Fibroblast of mammary gland (primary cell): ENCODE data around the gene CLEC3B.

Experiments
- DNase-seq: peaks from one replicate; pipeline ENCODE4 v3.0.0-alpha.2; 2010; ENCODE audit warnings: low read depth
- H3K4me3 ChIP-seq: 2 replicates; pipeline ENCODE4 v1.5.1; 2011; ENCODE audit warnings: low read depth, mild to moderate bottlenecking, low read length, moderate library complexity; ENCODE audit not compliant: control insufficient read depth
- TF ChIP-seq, protein P1 (sequence below): conservative IDR thresholded peaks from 2 replicates; pipeline ENCODE4 v1.5.1; 2011; ENCODE audit warnings: low read depth, low read length, inconsistent platforms; ENCODE audit not compliant: control insufficient read depth, insufficient read depth

CLEC3B gene

DNA sequence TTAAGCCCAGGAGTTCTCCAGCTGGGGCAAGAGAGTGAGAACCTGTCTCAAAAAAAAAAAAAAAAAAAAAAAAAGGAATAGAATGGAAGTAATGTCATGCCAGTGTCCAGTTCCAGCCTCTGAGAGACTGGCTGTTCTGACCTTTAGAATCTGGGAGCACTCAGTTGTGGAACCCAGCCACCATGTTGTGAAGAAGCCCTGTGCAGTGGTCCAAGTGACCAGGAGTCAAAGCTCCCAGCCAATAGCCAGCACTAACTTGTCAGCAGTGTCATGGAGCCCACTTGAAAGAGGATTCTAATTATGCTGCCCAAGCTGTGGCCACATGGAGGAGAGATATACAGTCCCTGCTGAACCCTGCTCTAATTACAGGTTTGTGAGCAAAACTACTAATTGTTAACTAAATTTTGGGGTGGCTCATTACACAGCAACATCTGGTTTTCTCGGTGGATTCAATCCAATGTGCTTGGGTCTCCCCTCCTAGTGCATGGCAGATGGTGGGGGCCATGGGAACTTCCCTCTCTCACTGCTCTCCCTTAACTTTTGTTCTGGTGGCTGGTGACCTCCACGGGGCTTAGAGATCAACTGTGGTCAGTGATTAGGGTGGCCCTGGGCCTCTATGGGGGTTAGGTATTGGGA lies 55.5 kb downstream of the CLEC3B start:
- no peak overlapping the region for H3K4me3 ChIP-seq
- TF ChIP-seq, protein P1, sequence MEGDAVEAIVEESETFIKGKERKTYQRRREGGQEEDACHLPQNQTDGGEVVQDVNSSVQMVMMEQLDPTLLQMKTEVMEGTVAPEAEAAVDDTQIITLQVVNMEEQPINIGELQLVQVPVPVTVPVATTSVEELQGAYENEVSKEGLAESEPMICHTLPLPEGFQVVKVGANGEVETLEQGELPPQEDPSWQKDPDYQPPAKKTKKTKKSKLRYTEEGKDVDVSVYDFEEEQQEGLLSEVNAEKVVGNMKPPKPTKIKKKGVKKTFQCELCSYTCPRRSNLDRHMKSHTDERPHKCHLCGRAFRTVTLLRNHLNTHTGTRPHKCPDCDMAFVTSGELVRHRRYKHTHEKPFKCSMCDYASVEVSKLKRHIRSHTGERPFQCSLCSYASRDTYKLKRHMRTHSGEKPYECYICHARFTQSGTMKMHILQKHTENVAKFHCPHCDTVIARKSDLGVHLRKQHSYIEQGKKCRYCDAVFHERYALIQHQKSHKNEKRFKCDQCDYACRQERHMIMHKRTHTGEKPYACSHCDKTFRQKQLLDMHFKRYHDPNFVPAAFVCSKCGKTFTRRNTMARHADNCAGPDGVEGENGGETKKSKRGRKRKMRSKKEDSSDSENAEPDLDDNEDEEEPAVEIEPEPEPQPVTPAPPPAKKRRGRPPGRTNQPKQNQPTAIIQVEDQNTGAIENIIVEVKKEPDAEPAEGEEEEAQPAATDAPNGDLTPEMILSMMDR, result no peak
- no peak for DNase-seq

DNA sequence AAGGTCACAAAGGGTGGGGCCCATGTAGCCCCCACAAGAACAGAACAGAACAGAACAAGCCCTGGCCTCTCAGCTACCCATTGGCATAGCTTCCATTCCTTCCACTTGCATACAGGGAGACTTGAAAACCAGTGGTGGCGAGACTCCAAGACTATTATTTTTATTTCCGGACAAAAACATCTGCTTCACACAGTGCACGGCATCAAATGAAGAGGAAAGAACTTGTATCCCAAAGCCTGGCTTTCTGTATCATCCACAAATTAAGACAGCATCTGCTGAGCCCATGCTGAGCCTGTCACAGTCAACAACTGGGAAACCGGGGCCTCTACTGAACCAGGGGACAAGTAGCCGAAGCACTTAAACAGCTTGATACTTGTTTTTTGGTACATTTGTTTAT lies 56.0 kb downstream of the CLEC3B start:
- H3K4me3 ChIP-seq, result no peak overlapping the region
- TF ChIP-seq, protein P1, result no peak
- peak; percentile 53 for DNase-seq

DNA sequence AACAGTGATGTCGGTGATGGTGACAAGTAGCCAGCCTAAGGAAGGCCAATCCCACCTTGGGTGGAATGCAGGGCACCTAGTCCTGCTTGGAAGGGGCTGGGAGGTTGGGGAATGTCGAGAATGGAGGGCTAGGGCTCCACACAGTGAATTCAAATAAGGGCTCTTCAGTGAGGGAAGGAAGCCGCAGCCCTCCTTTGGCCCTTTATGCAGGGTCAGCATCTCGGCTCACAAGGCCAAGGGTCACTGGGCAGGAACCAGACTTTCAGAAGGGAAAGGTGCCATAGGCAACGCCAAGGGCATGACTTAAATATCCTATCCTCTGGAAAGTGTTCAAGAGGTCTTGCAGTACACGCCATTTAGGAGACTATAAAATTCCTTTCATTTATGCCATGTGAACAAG lies 56.9 kb downstream of the CLEC3B start:
- DNase-seq, result no peak
- TF ChIP-seq, protein P1, result no peak
- H3K4me3 ChIP-seq, result no peak overlapping the region

DNA sequence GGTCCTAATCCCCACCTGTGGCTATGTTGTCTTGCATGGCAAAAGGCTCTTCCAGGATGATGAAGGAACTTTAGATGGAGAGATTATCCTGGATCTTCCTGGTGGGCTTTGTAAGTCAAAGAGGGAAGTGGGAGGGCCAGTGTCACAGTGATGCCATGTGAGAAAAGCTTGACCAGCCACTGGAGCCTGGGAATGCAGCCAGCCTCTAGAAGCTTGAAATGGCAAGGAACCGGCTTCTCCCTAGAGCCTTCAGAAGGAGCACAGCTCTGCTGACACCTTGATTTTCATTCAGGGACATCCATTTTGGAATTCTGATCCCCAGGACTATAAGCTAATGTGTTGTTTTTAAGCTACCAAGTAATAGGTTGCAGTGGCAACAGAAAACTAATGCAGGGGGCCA lies 58.3 kb downstream of the CLEC3B start:
- no peak for DNase-seq
- TF ChIP-seq, protein P1, result no peak
- no peak overlapping the region for H3K4me3 ChIP-seq

DNA sequence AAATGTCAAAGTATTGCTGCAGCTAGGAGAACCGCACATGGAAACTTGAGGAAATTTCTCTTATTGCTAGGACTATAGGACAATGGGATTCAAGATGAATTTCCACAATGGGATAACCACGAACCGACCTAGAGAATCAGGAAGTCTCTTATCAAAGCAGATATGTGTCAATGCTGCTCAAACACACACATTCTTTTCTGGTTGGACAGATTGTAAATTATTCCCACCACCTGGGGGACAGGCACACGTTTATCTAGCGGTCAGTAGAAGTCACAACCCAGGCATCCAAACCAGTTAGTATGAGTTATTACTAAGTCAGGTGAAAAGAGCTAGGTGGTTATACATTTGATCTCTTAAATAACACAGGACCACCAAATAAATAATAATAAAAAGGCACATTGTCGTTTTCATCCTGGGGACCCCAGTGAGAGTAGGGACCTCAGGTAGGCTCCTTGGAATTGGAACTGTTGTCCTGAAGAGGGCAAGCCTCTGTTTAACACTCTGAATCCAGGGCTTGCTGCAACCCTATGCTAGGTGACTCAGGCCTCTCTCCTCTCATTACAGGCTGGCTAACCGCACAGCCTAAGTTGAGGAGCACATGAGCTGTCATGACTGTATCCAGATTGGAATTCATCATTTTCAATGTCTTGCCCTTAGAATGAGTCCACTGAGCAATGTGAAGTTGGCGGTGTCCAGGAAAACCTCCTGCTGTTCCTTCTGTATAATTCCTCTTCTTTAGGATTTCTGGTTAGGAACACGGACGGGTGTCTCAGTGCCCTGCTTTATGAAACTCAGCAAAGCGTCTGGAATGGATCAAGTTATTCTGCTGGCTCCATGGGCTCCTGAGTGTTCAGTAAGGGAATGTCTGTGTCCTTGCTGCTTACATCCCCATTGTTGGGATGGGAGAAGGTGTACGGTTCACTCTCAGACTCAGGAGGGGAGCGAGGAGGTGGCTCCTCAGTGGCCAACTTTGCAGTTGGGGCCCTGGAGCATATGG lies 59.0 kb downstream of the CLEC3B start:
- DNase-seq, result peak; percentile 97
- TF ChIP-seq, protein P1, result peak; percentile 30

More for the DNA sequence above, 59.0 kb downstream of the CLEC3B start:
- H3K4me3 ChIP-seq, result no peak overlapping the region
